GM12891 (cell line): ENCODE results near the gene IFT172.
"Not testable (repeated sequence)": the region's sequence is repeated elsewhere in the genome, so short reads cannot be mapped to it uniquely, and the experiment has no call there.

Experiments
- POLR2A ChIP-seq: IDR thresholded peaks from 2 replicates; pipeline ENCODE4 v1.6.1; 2011; ENCODE audit warnings: low read depth, low read length, control low read depth
- POLR2AphosphoS5 ChIP-seq: IDR thresholded peaks from 2 replicates; pipeline ENCODE4 v1.6.1; 2011; ENCODE audit warnings: low read depth, low read length, control low read depth

DNA sequence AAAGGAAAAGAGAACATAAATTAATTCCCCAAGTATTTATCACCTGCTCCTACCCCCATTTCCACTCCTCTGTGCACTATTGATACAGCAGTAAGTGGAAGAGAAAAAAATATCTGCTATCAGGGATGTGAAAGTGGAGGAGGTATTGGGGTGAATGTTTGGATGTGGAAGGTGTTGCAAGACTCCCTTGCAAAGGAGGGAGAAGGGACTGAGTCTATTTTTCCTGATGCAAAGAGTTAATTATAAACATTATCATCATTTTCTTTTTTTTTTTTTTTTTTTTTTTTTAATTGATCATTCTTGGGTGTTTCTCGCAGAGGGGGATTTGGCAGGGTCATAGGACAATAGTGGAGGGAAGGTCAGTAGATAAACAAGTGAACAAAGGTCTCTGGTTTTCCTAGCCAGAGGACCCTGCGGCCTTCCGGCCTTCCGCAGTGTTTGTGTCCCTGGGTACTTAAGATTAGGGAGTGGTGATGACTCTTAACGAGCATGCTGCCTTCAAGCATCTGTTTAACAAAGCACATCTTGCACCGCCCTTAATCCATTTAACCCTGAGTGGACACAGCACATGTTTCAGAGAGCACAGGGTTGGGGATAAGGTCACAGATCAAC is 49.4 kb upstream of the IFT172 start:
- not testable (repeated sequence) for TF ChIP-seq POLR2A, POLR2AphosphoS5
